Stimulated activated naive CD8-positive, alpha-beta T cell treated with anti-CD3 and anti-CD28 coated beads, Interleukin-15, Interleukin-2, amounts not matched to agents 100 U/mL and 50 U/mL, for 24 hours (primary cell): Measurements from ENCODE around the gene ERLEC1.
"Not testable (repeated sequence)": the region's sequence is repeated elsewhere in the genome, so short reads cannot be mapped to it uniquely, and the experiment has no call there.

Experiments used
- ATAC-seq: fragments of 150-1000 bp; cut with Tn5 transposase; one replicate; pipeline ENCODE4 v1.10.0; 2021
- DNase-seq: peaks from one replicate; pipeline ENCODE4 v3.0.0; 2021

The ERLEC1 gene

GRCh38 chr2:53786705-53787613 is at the start of gene ERLEC1, which contains the start of gene ASB3:
TSS of gene ERLEC1 (plus strand) at chr2:53787044. CDS start at chr2:53787211, 167 bp downstream.
TSS of gene ASB3 (minus strand) at chr2:53786953. CDS start at chr2:53765572, 21,381 bp downstream.
- DNase-seq (peak; percentile 92), ATAC-seq (peak; percentile 94)

GRCh38 chr2:53737091-53737490 is 49.8 kb upstream of the ERLEC1 start:
- ATAC-seq (no peak), DNase-seq (no peak)

GRCh38 chr2:53739032-53739431 is 47.8 kb upstream of the ERLEC1 start:
- ATAC-seq (no peak), DNase-seq (no peak)

- DNase-seq: no peak
- no peak for ATAC-seq
Observed at GRCh38 chr2:53740170-53740569, 46.7 kb upstream of the ERLEC1 start.

GRCh38 chr2:53744395-53745065 is 42.3 kb upstream of the ERLEC1 start:
- DNase-seq: no peak
- ATAC-seq: no peak

GRCh38 chr2:53750041-53750768 is 36.6 kb upstream of the ERLEC1 start:
- ATAC-seq (no peak), DNase-seq (no peak)

GRCh38 chr2:53751728-53752127 is 35.1 kb upstream of the ERLEC1 start:
- ATAC-seq (peak; percentile 95), DNase-seq (no peak)

GRCh38 chr2:53752385-53752784 is 34.5 kb upstream of the ERLEC1 start:
- no peak for DNase-seq
- ATAC-seq: no peak

- DNase-seq: no peak
- no peak for ATAC-seq
Observed at GRCh38 chr2:53753041-53753440, 33.8 kb upstream of the ERLEC1 start.

GRCh38 chr2:53755121-53755520 is 31.7 kb upstream of the ERLEC1 start:
- DNase-seq (no peak), ATAC-seq (no peak)

- ATAC-seq (no peak), DNase-seq (no peak)
Observed at GRCh38 chr2:53756644-53757043, 30.2 kb upstream of the ERLEC1 start.

GRCh38 chr2:53757206-53757605 is 29.6 kb upstream of the ERLEC1 start:
- not testable (repeated sequence) for ATAC-seq

GRCh38 chr2:53765767-53766166 is 21.1 kb upstream of the ERLEC1 start:
- no peak for DNase-seq
- no peak for ATAC-seq

More at GRCh38 chr2:53757206-53757605, 29.6 kb upstream of the ERLEC1 start:
- DNase-seq: not testable (repeated sequence)

GRCh38 chr2:53767405-53768241 is 19.2 kb upstream of the ERLEC1 start, which contains the start of gene CHAC2:
TSS of gene CHAC2 (plus strand) at chr2:53767804. CDS start at chr2:53767887, 83 bp downstream.
- peak; percentile 91 for DNase-seq
- peak; percentile 96 for ATAC-seq

GRCh38 chr2:53768242-53768542 is 18.7 kb upstream of the ERLEC1 start:
- DNase-seq (no peak), ATAC-seq (peak; percentile 42)

GRCh38 chr2:53769318-53769945 is 17.4 kb upstream of the ERLEC1 start:
- no peak for ATAC-seq
- no peak for DNase-seq

GRCh38 chr2:53770264-53770663 is 16.6 kb upstream of the ERLEC1 start:
- ATAC-seq (peak; percentile 42), DNase-seq (no peak)

GRCh38 chr2:53777134-53777533 is 9.7 kb upstream of the ERLEC1 start:
- no peak for DNase-seq

GRCh38 chr2:53778536-53779162 is 8.2 kb upstream of the ERLEC1 start:
- no peak for DNase-seq
- no peak for ATAC-seq

More at GRCh38 chr2:53777134-53777533, 9.7 kb upstream of the ERLEC1 start:
- ATAC-seq: no peak

GRCh38 chr2:53780056-53780455 is 6.8 kb upstream of the ERLEC1 start:
- DNase-seq (no peak), ATAC-seq (no peak)

- ATAC-seq (no peak), DNase-seq (no peak)
Observed at GRCh38 chr2:53782676-53783075, 4.2 kb upstream of the ERLEC1 start.
